SU-DHL-6 (cell line): ENCODE data around the gene OSBPL10.

Experiments
- H2AFZ ChIP-seq: fragments of 200-600 bp; sonication (generic); 2 replicates; pipeline ENCODE4 v1.6.1; 2014; ENCODE audit warnings: low read depth, mild to moderate bottlenecking, moderate library complexity, mixed read lengths, antibody characterized with exemption, low read length; ENCODE audit not compliant: severe bottlenecking
- H3F3A ChIP-seq: fragments of 200-600 bp; shearing (Covaris generic); 2 replicates; pipeline ENCODE4 v1.6.0; 2016; ENCODE audit warnings: antibody characterized with exemption, mild to moderate bottlenecking; ENCODE audit not compliant: insufficient read depth
- H3K27ac ChIP-seq: fragments of 200-600 bp; sonication (generic); 2 replicates; pipeline ENCODE4 v1.5.1; 2016; ENCODE audit warnings: low read depth, mild to moderate bottlenecking, low read length, moderate library complexity, mixed read lengths
- H3K27me3 ChIP-seq: fragments of 200-600 bp; sonication (generic), shearing (Covaris generic); 2 replicates; pipeline ENCODE4 v1.6.0; 2014; ENCODE audit warnings: mild to moderate bottlenecking, low read length
- H3K36me3 ChIP-seq: fragments of 200-600 bp; sonication (generic); 2 replicates; pipeline ENCODE4 v1.6.1; 2014; ENCODE audit warnings: mild to moderate bottlenecking, low read length, mixed read lengths
- H3K4me2 ChIP-seq: fragments of 300-600, 200-600 bp; shearing (Covaris generic), sonication (generic); 2 replicates; pipeline ENCODE4 v1.6.0; 2014; ENCODE audit warnings: low read length, low read depth, mild to moderate bottlenecking; ENCODE audit not compliant: poor library complexity, severe bottlenecking
- H3K4me3 ChIP-seq: fragments of 200-600 bp; sonication (generic); 2 replicates; pipeline ENCODE4 v1.5.1; 2014; ENCODE audit warnings: antibody characterized with exemption, low read length, mild to moderate bottlenecking, mixed read lengths; ENCODE audit not compliant: insufficient read depth, poor library complexity, severe bottlenecking
- H3K79me2 ChIP-seq: fragments of 200-600 bp; sonication (generic); 2 replicates; pipeline ENCODE4 v1.6.1; 2014; ENCODE audit warnings: mild to moderate bottlenecking, low read length, moderate library complexity; ENCODE audit not compliant: insufficient read depth
- H3K9ac ChIP-seq: fragments of 200-600 bp; sonication (generic); 2 replicates; pipeline ENCODE4 v1.7.0; 2014; ENCODE audit warnings: mild to moderate bottlenecking, low read length
- H3K9me2 ChIP-seq: fragments of 200-600 bp; sonication (generic); replicated peaks from 2 replicates; pipeline ENCODE4 v1.6.1; 2014; ENCODE audit warnings: low read length; ENCODE audit not compliant: insufficient read depth
- H3K9me3 ChIP-seq: fragments of 200-600 bp; sonication (generic); 2 replicates; pipeline ENCODE4 v1.6.1; 2014; ENCODE audit warnings: low read length, mixed read lengths; ENCODE audit not compliant: insufficient read depth
- H4K20me1 ChIP-seq: fragments of 200-600 bp; sonication (generic); 2 replicates; pipeline ENCODE4 v1.6.1; 2014; ENCODE audit warnings: low read depth, mild to moderate bottlenecking, antibody characterized with exemption, low read length, moderate library complexity, mixed read lengths
- CTCF ChIP-seq: fragments of 200-600 bp; sonication (generic); IDR thresholded peaks from one replicate; pipeline ENCODE4 v1.5.1; 2017; ENCODE audit warnings: antibody characterized with exemption, mild to moderate bottlenecking, low read length, moderate library complexity; ENCODE audit not compliant: insufficient read depth, poor library complexity, severe bottlenecking
- EZH2phosphoT487 ChIP-seq: fragments of 200-600 bp; sonication (generic), shearing (Covaris generic); conservative IDR thresholded peaks from 2 replicates; pipeline ENCODE4 v1.6.1; 2018; ENCODE audit warnings: mild to moderate bottlenecking, antibody characterized with exemption, low read length, moderate library complexity, mixed read lengths

OSBPL10 gene

GRCh38 chr3:31636049-31636448 lies 345.0 kb downstream of the OSBPL10 start:
- no peak for TF ChIP-seq EZH2phosphoT487
- no peak for TF ChIP-seq CTCF
- Histone ChIP-seq H3K27ac (no peak overlapping the region), H3K9ac (no peak overlapping the region), H3K36me3 (peaks cover 24% of the 10 kb centered on the region), H3K4me3 (no peak overlapping the region), H3K9me2 (no peaks in the 10 kb centered on the region), H3F3A (peaks cover 4% of the 10 kb centered on the region), H4K20me1 (no peaks in the 10 kb centered on the region), H3K79me2 (no peaks in the 10 kb centered on the region), H3K27me3 (no peaks in the 10 kb centered on the region), H2AFZ (no peak overlapping the region), H3K9me3 (no peaks in the 10 kb centered on the region), H3K4me2 (no peak overlapping the region)

- Histone ChIP-seq H3F3A (no peaks in the 10 kb centered on the region; the same call in none of the 2 replicates), H3K4me2 (no peak overlapping the region), H3K4me3 (no peak overlapping the region), H3K79me2 (no peaks in the 10 kb centered on the region), H3K36me3 (peaks cover 25% of the 10 kb centered on the region), H3K27ac (no peak overlapping the region), H2AFZ (no peak overlapping the region), H3K27me3 (no peaks in the 10 kb centered on the region), H3K9ac (no peak overlapping the region), H3K9me3 (no peaks in the 10 kb centered on the region), H4K20me1 (no peaks in the 10 kb centered on the region), H3K9me2 (no peaks in the 10 kb centered on the region)
- TF ChIP-seq EZH2phosphoT487 (no peak), CTCF (no peak)
These were observed 345.5 kb downstream of the OSBPL10 start for GRCh38 chr3:31635545-31635944.

- no peaks in the 10 kb centered on the region for H4K20me1 ChIP-seq
- peaks cover 33% of the 10 kb centered on the region for H3K36me3 ChIP-seq
- H3K27me3 ChIP-seq, result no peaks in the 10 kb centered on the region
- H3K9me3 ChIP-seq, result no peaks in the 10 kb centered on the region
- H3K27ac ChIP-seq, result no peak overlapping the region
- H3K79me2 ChIP-seq, result no peaks in the 10 kb centered on the region
- H3K9me2 ChIP-seq, result no peaks in the 10 kb centered on the region
- H3K4me2 ChIP-seq, result no peak overlapping the region
- H3F3A ChIP-seq, result no peaks in the 10 kb centered on the region; the same call in 1 of the 2 replicates
- H2AFZ ChIP-seq, result no peak overlapping the region
- no peak overlapping the region for H3K9ac ChIP-seq
- no peak overlapping the region for H3K4me3 ChIP-seq
- TF ChIP-seq CTCF, result no peak
- no peak for TF ChIP-seq EZH2phosphoT487
These were observed 346.6 kb downstream of the OSBPL10 start for GRCh38 chr3:31634476-31634875.
